NCI-H2171 (cell line): ENCODE data around the gene SOX9.
A peak's percentile ranks its signal among the peaks of the same experiment; 100 is the strongest.
"Not testable (repeated sequence)": the region's sequence is repeated elsewhere in the genome, so short reads cannot be mapped to it uniquely, and the experiment has no call there.

ENCODE experiments used
- DNase-seq: peaks from one replicate; lab custom pipeline; 2025; lab: John Stamatoyannopoulos, UW

The SOX9 gene

GRCh38 chr17:72126575-72127486 is 6.0 kb downstream of the SOX9 start:
- no peak for DNase-seq

- DNase-seq: no peak
These were observed 7.2 kb downstream of the SOX9 start for GRCh38 chr17:72128039-72128438.

GRCh38 chr17:72134608-72135394 is 14.0 kb downstream of the SOX9 start:
- peak; percentile 25 for DNase-seq

- no peak for DNase-seq
These were observed 14.9 kb downstream of the SOX9 start for GRCh38 chr17:72135546-72136325.

- no peak for DNase-seq
These were observed 15.9 kb downstream of the SOX9 start for GRCh38 chr17:72136692-72137091.

- DNase-seq: peak; percentile 84
These were observed 16.3 kb downstream of the SOX9 start for GRCh38 chr17:72137161-72137560.

- no peak for DNase-seq
These were observed 18.4 kb downstream of the SOX9 start for GRCh38 chr17:72139212-72139611.

GRCh38 chr17:72141336-72141735 is 20.5 kb downstream of the SOX9 start:
- no peak for DNase-seq

- DNase-seq: not testable (repeated sequence)
These were observed 21.3 kb downstream of the SOX9 start for GRCh38 chr17:72142097-72142496.

GRCh38 chr17:72142614-72143013 is 21.8 kb downstream of the SOX9 start:
- no peak for DNase-seq

GRCh38 chr17:72143245-72143644 is 22.4 kb downstream of the SOX9 start:
- DNase-seq: no peak

GRCh38 chr17:72144101-72144500 is 23.3 kb downstream of the SOX9 start:
- DNase-seq: no peak

- no peak for DNase-seq
These were observed 24.7 kb downstream of the SOX9 start for GRCh38 chr17:72145562-72145961.

- no peak for DNase-seq
These were observed 25.1 kb downstream of the SOX9 start for GRCh38 chr17:72145962-72146361.

GRCh38 chr17:72146371-72146770 is 25.6 kb downstream of the SOX9 start:
- DNase-seq: no peak

GRCh38 chr17:72150632-72151460 is 30.0 kb downstream of the SOX9 start:
- DNase-seq: no peak

GRCh38 chr17:72151565-72152386 is 31.0 kb downstream of the SOX9 start:
- DNase-seq: no peak

- no peak for DNase-seq
These were observed 31.6 kb downstream of the SOX9 start for GRCh38 chr17:72152387-72152929.

- peak; percentile 52 for DNase-seq
These were observed 38.4 kb downstream of the SOX9 start for GRCh38 chr17:72158895-72159885.
